Astrocyte (in vitro differentiated cells and primary cell): Measurements from ENCODE around the gene MMEL1.

ENCODE experiments used
- EZH2 ChIP-seq: IDR thresholded peaks from 2 replicates; pipeline ENCODE4 v1.6.1; 2012; ENCODE audit warnings: mild to moderate bottlenecking, low read length, inconsistent platforms; ENCODE audit not compliant: insufficient read depth
- TF ChIP-seq, protein P1 (sequence below): IDR thresholded peaks from 2 replicates; pipeline ENCODE4 v1.5.1; 2011; ENCODE audit warnings: low read depth, mild to moderate bottlenecking, inconsistent platforms, low read length, moderate library complexity; ENCODE audit not compliant: insufficient read depth

DNA sequence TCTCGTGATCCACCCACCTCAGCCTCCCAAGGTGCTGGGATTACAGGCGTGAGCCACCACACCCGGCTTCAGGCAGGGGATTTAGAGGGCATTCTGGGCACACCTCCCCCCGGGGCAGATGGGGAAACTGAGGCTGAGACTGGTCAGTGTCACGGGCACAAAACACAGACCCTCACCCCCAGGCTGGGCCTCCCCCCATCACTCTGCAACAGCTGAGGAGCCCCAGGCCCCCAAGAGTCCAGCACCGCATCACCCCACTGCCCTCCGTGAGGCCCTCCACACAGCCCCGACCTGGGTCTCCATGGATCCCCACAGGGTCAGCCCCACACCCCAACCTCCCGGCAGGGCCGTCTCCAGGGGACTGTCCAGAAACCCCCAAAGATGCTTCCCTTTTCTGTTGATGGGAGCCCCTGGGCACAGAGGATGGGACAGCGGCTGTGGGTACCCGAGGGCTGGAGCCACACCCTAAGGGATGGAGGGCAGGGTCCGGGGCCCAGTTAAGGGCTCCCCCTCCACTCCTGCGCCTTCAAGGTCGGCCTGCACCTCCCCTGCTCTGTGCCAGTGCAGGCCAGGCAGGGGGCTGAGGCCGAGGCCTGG lies 65.6 kb downstream of the MMEL1 start:
- TF ChIP-seq, protein P1, sequence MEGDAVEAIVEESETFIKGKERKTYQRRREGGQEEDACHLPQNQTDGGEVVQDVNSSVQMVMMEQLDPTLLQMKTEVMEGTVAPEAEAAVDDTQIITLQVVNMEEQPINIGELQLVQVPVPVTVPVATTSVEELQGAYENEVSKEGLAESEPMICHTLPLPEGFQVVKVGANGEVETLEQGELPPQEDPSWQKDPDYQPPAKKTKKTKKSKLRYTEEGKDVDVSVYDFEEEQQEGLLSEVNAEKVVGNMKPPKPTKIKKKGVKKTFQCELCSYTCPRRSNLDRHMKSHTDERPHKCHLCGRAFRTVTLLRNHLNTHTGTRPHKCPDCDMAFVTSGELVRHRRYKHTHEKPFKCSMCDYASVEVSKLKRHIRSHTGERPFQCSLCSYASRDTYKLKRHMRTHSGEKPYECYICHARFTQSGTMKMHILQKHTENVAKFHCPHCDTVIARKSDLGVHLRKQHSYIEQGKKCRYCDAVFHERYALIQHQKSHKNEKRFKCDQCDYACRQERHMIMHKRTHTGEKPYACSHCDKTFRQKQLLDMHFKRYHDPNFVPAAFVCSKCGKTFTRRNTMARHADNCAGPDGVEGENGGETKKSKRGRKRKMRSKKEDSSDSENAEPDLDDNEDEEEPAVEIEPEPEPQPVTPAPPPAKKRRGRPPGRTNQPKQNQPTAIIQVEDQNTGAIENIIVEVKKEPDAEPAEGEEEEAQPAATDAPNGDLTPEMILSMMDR = no peak
- TF ChIP-seq EZH2 = no peak
